ENCODE measurements around the gene FBLN2. TPM values are rescaled to one million over a fixed set of nuclear protein-coding genes. Genes with fewer than 3 reads are reported as not detected.

The FBLN2 gene
- total and polyA plus RNA-seq, 4 donors: 1.3 to 9.1 (median 4.3) TPM

DNA sequence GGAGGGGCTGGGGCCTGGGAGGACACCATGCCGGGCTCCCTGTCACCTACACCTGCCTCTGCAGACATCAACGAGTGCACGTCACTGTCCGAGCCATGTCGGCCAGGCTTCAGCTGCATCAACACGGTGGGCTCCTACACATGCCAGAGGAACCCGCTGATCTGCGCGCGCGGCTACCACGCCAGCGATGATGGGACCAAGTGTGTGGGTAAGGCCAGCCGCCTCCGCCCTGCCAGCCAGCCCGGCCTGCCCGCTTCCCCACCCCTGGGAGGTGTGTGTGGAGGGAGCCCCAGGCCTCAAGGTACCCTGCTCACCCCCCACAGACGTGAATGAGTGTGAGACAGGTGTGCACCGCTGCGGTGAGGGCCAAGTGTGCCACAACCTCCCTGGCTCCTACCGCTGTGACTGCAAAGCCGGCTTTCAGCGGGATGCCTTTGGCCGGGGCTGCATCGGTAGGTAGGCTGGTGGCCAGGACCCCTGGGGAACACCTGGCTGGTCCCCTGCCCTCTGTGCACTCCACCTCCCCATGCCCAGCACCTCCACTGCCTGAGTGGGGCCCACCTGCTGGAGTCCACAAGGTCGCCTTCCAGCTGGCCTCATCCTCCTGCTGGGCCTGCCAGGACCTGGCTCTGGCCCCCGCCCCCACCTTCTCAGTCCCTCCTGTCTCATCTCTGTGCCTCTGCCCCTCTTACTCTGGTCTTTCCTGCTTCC lies 80.1 kb downstream of the FBLN2 start:
- Histone ChIP-seq H3K9me3 (ENCODE audit: control insufficient read depth in 4 of 4, low read length in 3 of 4) (no peaks in the 10 kb centered on the region), H3K27ac (ENCODE audit: low read depth in 1 of 2, low read length in 2 of 2) (no peak overlapping the region), H3K9ac (ENCODE audit: low read depth in 1 of 2, low read length in 2 of 2) (no peak overlapping the region), H3K4me3 (ENCODE audit: low read depth in 1 of 3, low read length in 3 of 3) (no peak overlapping the region), H3K4me1 (ENCODE audit: control insufficient read depth in 4 of 4, insufficient read depth in 4 of 4, low read length in 3 of 4) (no peaks in the 10 kb centered on the region), H3K36me3 (ENCODE audit: control insufficient read depth in 4 of 4, insufficient read depth in 3 of 4, low read depth in 1 of 4, low read length in 3 of 4) (no peaks in the 10 kb centered on the region), H3K27me3 (ENCODE audit: control insufficient read depth in 4 of 4, insufficient read depth in 4 of 4, low read length in 3 of 4) (peaks cover 0 to 8% (median 0%) of the 10 kb centered on the region in 4 donors)
- no peak for TF ChIP-seq JUND (IDR thresholded peaks at IDR 0.05)
- TF ChIP-seq TAF1 (conservative IDR thresholded peaks at IDR 0.05): no peak
- TF ChIP-seq HNF4A (conservative IDR thresholded peaks at IDR 0.05): no peak
- TF ChIP-seq RXRA (IDR thresholded peaks at IDR 0.05): no peak
- no peak for TF ChIP-seq FOXA1 (IDR thresholded peaks at IDR 0.05)
- TF ChIP-seq, protein P1, sequence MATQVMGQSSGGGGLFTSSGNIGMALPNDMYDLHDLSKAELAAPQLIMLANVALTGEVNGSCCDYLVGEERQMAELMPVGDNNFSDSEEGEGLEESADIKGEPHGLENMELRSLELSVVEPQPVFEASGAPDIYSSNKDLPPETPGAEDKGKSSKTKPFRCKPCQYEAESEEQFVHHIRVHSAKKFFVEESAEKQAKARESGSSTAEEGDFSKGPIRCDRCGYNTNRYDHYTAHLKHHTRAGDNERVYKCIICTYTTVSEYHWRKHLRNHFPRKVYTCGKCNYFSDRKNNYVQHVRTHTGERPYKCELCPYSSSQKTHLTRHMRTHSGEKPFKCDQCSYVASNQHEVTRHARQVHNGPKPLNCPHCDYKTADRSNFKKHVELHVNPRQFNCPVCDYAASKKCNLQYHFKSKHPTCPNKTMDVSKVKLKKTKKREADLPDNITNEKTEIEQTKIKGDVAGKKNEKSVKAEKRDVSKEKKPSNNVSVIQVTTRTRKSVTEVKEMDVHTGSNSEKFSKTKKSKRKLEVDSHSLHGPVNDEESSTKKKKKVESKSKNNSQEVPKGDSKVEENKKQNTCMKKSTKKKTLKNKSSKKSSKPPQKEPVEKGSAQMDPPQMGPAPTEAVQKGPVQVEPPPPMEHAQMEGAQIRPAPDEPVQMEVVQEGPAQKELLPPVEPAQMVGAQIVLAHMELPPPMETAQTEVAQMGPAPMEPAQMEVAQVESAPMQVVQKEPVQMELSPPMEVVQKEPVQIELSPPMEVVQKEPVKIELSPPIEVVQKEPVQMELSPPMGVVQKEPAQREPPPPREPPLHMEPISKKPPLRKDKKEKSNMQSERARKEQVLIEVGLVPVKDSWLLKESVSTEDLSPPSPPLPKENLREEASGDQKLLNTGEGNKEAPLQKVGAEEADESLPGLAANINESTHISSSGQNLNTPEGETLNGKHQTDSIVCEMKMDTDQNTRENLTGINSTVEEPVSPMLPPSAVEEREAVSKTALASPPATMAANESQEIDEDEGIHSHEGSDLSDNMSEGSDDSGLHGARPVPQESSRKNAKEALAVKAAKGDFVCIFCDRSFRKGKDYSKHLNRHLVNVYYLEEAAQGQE (IDR thresholded peaks at IDR 0.05): no peak
- TF ChIP-seq ATF3 (IDR thresholded peaks at IDR 0.05): no peak
- no peak for TF ChIP-seq GABPA (IDR thresholded peaks at IDR 0.05 in 1 of 2, conservative IDR thresholded peaks at IDR 0.05 in 1 of 2)
- TF ChIP-seq, protein P2, sequence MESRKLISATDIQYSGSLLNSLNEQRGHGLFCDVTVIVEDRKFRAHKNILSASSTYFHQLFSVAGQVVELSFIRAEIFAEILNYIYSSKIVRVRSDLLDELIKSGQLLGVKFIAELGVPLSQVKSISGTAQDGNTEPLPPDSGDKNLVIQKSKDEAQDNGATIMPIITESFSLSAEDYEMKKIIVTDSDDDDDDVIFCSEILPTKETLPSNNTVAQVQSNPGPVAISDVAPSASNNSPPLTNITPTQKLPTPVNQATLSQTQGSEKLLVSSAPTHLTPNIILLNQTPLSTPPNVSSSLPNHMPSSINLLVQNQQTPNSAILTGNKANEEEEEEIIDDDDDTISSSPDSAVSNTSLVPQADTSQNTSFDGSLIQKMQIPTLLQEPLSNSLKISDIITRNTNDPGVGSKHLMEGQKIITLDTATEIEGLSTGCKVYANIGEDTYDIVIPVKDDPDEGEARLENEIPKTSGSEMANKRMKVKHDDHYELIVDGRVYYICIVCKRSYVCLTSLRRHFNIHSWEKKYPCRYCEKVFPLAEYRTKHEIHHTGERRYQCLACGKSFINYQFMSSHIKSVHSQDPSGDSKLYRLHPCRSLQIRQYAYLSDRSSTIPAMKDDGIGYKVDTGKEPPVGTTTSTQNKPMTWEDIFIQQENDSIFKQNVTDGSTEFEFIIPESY (IDR thresholded peaks at IDR 0.05): no peak
- TF ChIP-seq, protein P3, sequence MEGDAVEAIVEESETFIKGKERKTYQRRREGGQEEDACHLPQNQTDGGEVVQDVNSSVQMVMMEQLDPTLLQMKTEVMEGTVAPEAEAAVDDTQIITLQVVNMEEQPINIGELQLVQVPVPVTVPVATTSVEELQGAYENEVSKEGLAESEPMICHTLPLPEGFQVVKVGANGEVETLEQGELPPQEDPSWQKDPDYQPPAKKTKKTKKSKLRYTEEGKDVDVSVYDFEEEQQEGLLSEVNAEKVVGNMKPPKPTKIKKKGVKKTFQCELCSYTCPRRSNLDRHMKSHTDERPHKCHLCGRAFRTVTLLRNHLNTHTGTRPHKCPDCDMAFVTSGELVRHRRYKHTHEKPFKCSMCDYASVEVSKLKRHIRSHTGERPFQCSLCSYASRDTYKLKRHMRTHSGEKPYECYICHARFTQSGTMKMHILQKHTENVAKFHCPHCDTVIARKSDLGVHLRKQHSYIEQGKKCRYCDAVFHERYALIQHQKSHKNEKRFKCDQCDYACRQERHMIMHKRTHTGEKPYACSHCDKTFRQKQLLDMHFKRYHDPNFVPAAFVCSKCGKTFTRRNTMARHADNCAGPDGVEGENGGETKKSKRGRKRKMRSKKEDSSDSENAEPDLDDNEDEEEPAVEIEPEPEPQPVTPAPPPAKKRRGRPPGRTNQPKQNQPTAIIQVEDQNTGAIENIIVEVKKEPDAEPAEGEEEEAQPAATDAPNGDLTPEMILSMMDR (IDR thresholded peaks at IDR 0.05; ENCODE audit: low read depth, low read length, missing input control): no peak
- no peak for TF ChIP-seq EGR1 (IDR thresholded peaks at IDR 0.05; ENCODE audit: low read depth in 2 of 2)
- no peak for TF ChIP-seq MAX (IDR thresholded peaks at IDR 0.05)
- TF ChIP-seq YY1 (IDR thresholded peaks at IDR 0.05): no peak
- no peak for TF ChIP-seq HNF4G (IDR thresholded peaks at IDR 0.05)
- no peak for TF ChIP-seq FOXA2 (IDR thresholded peaks at IDR 0.05)
- TF ChIP-seq RAD21 (IDR thresholded peaks at IDR 0.05): no peak
- no peak for TF ChIP-seq NR2F2 (IDR thresholded peaks at IDR 0.05)
- TF ChIP-seq SP1 (IDR thresholded peaks at IDR 0.05): no peak
- no peak for DNase-seq (ENCODE audit: low spot score)
- 95% methylated on average over 27 of the region's 27 CpGs for WGBS
